Suprapubic skin (tissue), 4 donors: ENCODE data around the gene PHTF2.

Experiments
- EP300 ChIP-seq: sonication (generic); formaldehyde crosslinking; IDR thresholded peaks from one replicate; pipeline ENCODE4 v1.6.1; 2017; ENCODE audit warnings: antibody characterized with exemption
- POLR2A ChIP-seq, 2 donors: fragments of 450-650 bp; IDR thresholded peaks; one replicate each; pipeline ENCODE4 v1.6.1; 2017; ENCODE audit warnings: antibody characterized with exemption in 2 of 2, mild to moderate bottlenecking in 2 of 2, moderate library complexity in 2 of 2
- POLR2AphosphoS5 ChIP-seq, 3 donors: sonication (generic); formaldehyde crosslinking; IDR thresholded peaks; one replicate each; pipeline ENCODE4 v1.6.1; 2017; ENCODE audit warnings: antibody characterized with exemption in 3 of 3
- TF ChIP-seq, protein P1 (sequence below), 2 donors: fragments of 200-600 bp in 1 of 2; fragments of 450-650 bp in 1 of 2; sonication (generic) in 1 of 2; IDR thresholded peaks; one replicate each; pipeline ENCODE4 v1.5.1; 2016 to 2019; ENCODE audit warnings: antibody characterized with exemption in 2 of 2, mild to moderate bottlenecking in 1 of 2, moderate library complexity in 1 of 2

DNA sequence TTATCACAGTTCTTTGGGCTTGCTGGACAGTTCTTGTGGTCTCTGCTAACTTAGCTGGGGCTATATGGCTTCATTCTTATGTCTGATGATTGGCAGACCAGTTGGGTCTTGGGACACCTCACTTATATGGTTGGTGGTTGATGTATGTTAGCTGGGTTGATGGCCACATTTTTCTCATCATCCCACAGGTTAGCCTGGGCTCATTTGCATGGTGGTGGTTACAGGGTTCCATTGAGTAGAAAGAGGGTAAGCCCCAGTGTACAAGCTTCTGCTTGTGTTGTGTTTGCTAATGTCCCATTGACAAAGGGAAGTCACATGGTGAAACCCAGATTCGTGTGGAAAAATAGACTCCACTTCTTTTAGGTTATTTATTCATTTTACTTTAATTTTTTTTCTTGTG is 41.0 kb upstream of the PHTF2 start:
- TF ChIP-seq, protein P1, sequence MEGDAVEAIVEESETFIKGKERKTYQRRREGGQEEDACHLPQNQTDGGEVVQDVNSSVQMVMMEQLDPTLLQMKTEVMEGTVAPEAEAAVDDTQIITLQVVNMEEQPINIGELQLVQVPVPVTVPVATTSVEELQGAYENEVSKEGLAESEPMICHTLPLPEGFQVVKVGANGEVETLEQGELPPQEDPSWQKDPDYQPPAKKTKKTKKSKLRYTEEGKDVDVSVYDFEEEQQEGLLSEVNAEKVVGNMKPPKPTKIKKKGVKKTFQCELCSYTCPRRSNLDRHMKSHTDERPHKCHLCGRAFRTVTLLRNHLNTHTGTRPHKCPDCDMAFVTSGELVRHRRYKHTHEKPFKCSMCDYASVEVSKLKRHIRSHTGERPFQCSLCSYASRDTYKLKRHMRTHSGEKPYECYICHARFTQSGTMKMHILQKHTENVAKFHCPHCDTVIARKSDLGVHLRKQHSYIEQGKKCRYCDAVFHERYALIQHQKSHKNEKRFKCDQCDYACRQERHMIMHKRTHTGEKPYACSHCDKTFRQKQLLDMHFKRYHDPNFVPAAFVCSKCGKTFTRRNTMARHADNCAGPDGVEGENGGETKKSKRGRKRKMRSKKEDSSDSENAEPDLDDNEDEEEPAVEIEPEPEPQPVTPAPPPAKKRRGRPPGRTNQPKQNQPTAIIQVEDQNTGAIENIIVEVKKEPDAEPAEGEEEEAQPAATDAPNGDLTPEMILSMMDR (IDR thresholded peaks at IDR 0.05) = no peak
- TF ChIP-seq POLR2A (IDR thresholded peaks at IDR 0.05) = no peak
- TF ChIP-seq EP300 = no peak
- no peak for TF ChIP-seq POLR2AphosphoS5 (IDR thresholded peaks at IDR 0.05)
